Skeletal muscle satellite cell (primary cell): ENCODE results near the gene ATP2C1.
A peak's percentile ranks its signal among the peaks of the same experiment; 100 is the strongest.

Experiments
- H3K27me3 ChIP-seq: 2 replicates; pipeline ENCODE4 v1.7.0; 2013; ENCODE audit warnings: low read length; ENCODE audit not compliant: control insufficient read depth, insufficient read depth
- H3K36me3 ChIP-seq: 2 replicates; pipeline ENCODE4 v1.7.0; 2013; ENCODE audit warnings: mild to moderate bottlenecking, control low read depth, low read length; ENCODE audit not compliant: insufficient read depth
- H3K4me1 ChIP-seq: 2 replicates; pipeline ENCODE4 v1.7.0; 2013; ENCODE audit warnings: low read length; ENCODE audit not compliant: control insufficient read depth, insufficient read depth
- H3K4me2 ChIP-seq: 2 replicates; pipeline ENCODE4 v1.7.0; 2013; ENCODE audit warnings: mild to moderate bottlenecking, low read length
- H3K4me3 ChIP-seq: 2 replicates; pipeline ENCODE4 v1.7.0; 2013; ENCODE audit warnings: low read length
- H3K9ac ChIP-seq: 2 replicates; pipeline ENCODE4 v1.7.0; 2013; ENCODE audit warnings: mild to moderate bottlenecking, low read depth, low read length, moderate library complexity
- H3K9me3 ChIP-seq: replicated peaks from 2 replicates; pipeline ENCODE4 v1.7.0; 2013; ENCODE audit warnings: mild to moderate bottlenecking, control low read depth, low read length

The ATP2C1 gene

GRCh38 chr3:130865489-130865888 is 28.4 kb upstream of the ATP2C1 start:
- Histone ChIP-seq H3K36me3 (no peaks in the 10 kb centered on the region), H3K9ac (no peak overlapping the region), H3K27me3 (peaks cover 3% of the 10 kb centered on the region), H3K4me1 (no peaks in the 10 kb centered on the region), H3K4me2 (no peak overlapping the region), H3K4me3 (no peak overlapping the region), H3K9me3 (no peaks in the 10 kb centered on the region)

- no peak overlapping the region for H3K4me2 ChIP-seq
- no peaks in the 10 kb centered on the region for H3K36me3 ChIP-seq
- no peak overlapping the region for H3K4me3 ChIP-seq
- H3K9ac ChIP-seq, result no peak overlapping the region
- no peaks in the 10 kb centered on the region for H3K9me3 ChIP-seq
- no peaks in the 10 kb centered on the region for H3K4me1 ChIP-seq
- H3K27me3 ChIP-seq, result peaks cover under 1% of the 10 kb centered on the region
Observed at GRCh38 chr3:130866327-130866726, 27.6 kb upstream of the ATP2C1 start.

- H3K9ac ChIP-seq, result no peak overlapping the region
- no peak overlapping the region for H3K4me2 ChIP-seq
- no peak overlapping the region for H3K4me3 ChIP-seq
- no peaks in the 10 kb centered on the region for H3K4me1 ChIP-seq
- no peaks in the 10 kb centered on the region for H3K9me3 ChIP-seq
- no peaks in the 10 kb centered on the region for H3K27me3 ChIP-seq
- H3K36me3 ChIP-seq, result no peaks in the 10 kb centered on the region
Observed at GRCh38 chr3:130870423-130870822, 23.5 kb upstream of the ATP2C1 start.

- Histone ChIP-seq H3K9me3 (no peaks in the 10 kb centered on the region), H3K4me1 (no peaks in the 10 kb centered on the region), H3K4me3 (no peak overlapping the region), H3K36me3 (no peaks in the 10 kb centered on the region), H3K9ac (no peak overlapping the region), H3K27me3 (no peaks in the 10 kb centered on the region), H3K4me2 (no peak overlapping the region)
Observed at GRCh38 chr3:130876594-130876993, 17.3 kb upstream of the ATP2C1 start.

- H3K4me3 ChIP-seq, result no peak overlapping the region
- H3K4me1 ChIP-seq, result no peaks in the 10 kb centered on the region
- H3K9ac ChIP-seq, result no peak overlapping the region
- no peak overlapping the region for H3K4me2 ChIP-seq
- H3K9me3 ChIP-seq, result no peaks in the 10 kb centered on the region
- no peaks in the 10 kb centered on the region for H3K36me3 ChIP-seq
- H3K27me3 ChIP-seq, result no peaks in the 10 kb centered on the region
Observed at GRCh38 chr3:130878464-130878863, 15.4 kb upstream of the ATP2C1 start.

GRCh38 chr3:130889416-130889946 is 4.4 kb upstream of the ATP2C1 start:
- Histone ChIP-seq H3K36me3 (no peaks in the 10 kb centered on the region), H3K27me3 (no peaks in the 10 kb centered on the region), H3K4me3 (no peak overlapping the region), H3K9me3 (no peaks in the 10 kb centered on the region), H3K9ac (no peak overlapping the region), H3K4me1 (peaks cover 4% of the 10 kb centered on the region), H3K4me2 (no peak overlapping the region)

GRCh38 chr3:130892759-130893375 is 1.0 kb upstream of the ATP2C1 start:
- Histone ChIP-seq H3K36me3 (no peaks in the 10 kb centered on the region), H3K4me2 (peak overlapping the region; percentile 88), H3K27me3 (no peaks in the 10 kb centered on the region), H3K9me3 (no peaks in the 10 kb centered on the region), H3K4me1 (peaks cover 12% of the 10 kb centered on the region), H3K9ac (peak overlapping the region; percentile 100), H3K4me3 (peak overlapping the region; percentile 91)

- Histone ChIP-seq H3K9me3 (no peaks in the 10 kb centered on the region), H3K36me3 (no peaks in the 10 kb centered on the region), H3K4me3 (peak overlapping the region; percentile 91), H3K9ac (peak overlapping the region; percentile 100), H3K4me2 (peak overlapping the region; percentile 88), H3K27me3 (no peaks in the 10 kb centered on the region), H3K4me1 (peaks cover 12% of the 10 kb centered on the region)
Observed at GRCh38 chr3:130894130-130894985, 474 bp downstream of the ATP2C1 start.

- H3K4me1 ChIP-seq, result peaks cover 12% of the 10 kb centered on the region
- H3K27me3 ChIP-seq, result no peaks in the 10 kb centered on the region
- H3K9me3 ChIP-seq, result no peaks in the 10 kb centered on the region
- H3K9ac ChIP-seq, result peak overlapping the region; percentile 100
- H3K4me2 ChIP-seq, result peak overlapping the region; percentile 88
- H3K36me3 ChIP-seq, result no peaks in the 10 kb centered on the region
- peak overlapping the region; percentile 91 for H3K4me3 ChIP-seq
Observed at GRCh38 chr3:130894986-130895280, 1.0 kb downstream of the ATP2C1 start.

- H3K4me3 ChIP-seq, result peak overlapping the region; percentile 91
- H3K9me3 ChIP-seq, result no peaks in the 10 kb centered on the region
- H3K27me3 ChIP-seq, result no peaks in the 10 kb centered on the region
- H3K4me1 ChIP-seq, result peaks cover 12% of the 10 kb centered on the region
- peak overlapping the region; percentile 88 for H3K4me2 ChIP-seq
- no peaks in the 10 kb centered on the region for H3K36me3 ChIP-seq
- H3K9ac ChIP-seq, result peak overlapping the region; percentile 100
Observed at GRCh38 chr3:130895690-130896488, 2.0 kb downstream of the ATP2C1 start.

- Histone ChIP-seq H3K9me3 (no peaks in the 10 kb centered on the region), H3K27me3 (no peaks in the 10 kb centered on the region), H3K4me1 (peaks cover 12% of the 10 kb centered on the region), H3K36me3 (no peaks in the 10 kb centered on the region), H3K9ac (no peak overlapping the region), H3K4me2 (no peak overlapping the region), H3K4me3 (no peak overlapping the region)
Observed at GRCh38 chr3:130897316-130897715, 3.4 kb downstream of the ATP2C1 start.
